ENCODE results near the gene GMCL2.
A peak's percentile ranks its signal among the peaks of the same experiment; 100 is the strongest.

Gene GMCL2

DNA sequence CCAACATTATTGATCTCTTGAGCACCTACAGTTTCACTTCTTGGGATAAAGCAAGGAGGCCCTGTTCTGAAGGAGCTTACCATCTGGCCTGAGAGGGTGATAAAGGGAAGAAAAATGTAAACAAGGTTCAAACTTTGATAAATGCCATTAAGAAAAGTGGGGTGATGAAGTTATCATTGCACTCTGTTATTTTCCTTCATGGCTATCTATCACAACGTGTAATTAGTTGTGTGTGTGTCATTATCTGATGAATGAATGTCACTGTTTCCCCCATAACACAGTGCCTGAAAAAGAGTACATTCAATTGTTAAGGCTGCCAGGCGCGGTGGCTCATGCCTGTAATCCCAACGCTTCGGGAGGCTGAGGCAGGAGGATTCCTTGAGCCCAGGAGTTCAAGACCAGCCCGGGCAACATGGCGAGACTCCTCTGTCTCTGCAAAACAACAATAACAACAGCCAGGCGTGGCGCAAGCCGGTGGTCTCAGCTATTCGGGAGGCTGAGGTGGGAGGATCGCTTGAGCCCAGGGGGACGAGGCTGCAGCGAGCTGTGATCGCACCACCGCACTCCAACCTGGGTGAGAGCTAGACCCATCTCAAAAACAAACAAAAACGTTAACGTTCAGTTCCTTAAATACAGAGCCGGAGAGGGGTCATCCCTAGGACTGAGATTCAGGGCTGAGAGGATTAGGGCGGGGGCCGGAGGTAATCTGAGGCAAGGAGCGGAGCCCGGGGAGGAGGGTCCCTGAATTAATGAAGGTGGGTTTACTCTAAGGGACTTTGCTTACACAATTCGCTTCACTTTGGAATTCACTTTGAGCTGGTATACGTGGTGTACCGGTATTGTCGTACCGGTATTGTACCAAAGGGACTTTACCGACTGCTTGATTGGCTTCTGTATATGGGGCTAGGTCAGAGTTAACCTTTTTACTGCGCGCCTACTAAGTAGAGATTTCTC, 34.4 kb downstream of the GMCL2 start:
- H3K9me3 ChIP-seq (ENCODE audit: severe bottlenecking), result no peaks in the 10 kb centered on the region
- H3K4me3 ChIP-seq (ENCODE audit: low read depth, low read length), result peak overlapping the region; percentile 72
- no peak for TF ChIP-seq CTCF (IDR thresholded peaks at IDR 0.05; ENCODE audit: low read depth, low read length)
- DNase-seq, result peak; percentile 24
- peaks cover 14% of the 10 kb centered on the region for H3K36me3 ChIP-seq
- H3K27ac ChIP-seq, result peak overlapping the region; percentile 53
- no peaks in the 10 kb centered on the region for H3K27me3 ChIP-seq (ENCODE audit: insufficient read depth, low read depth, severe bottlenecking)

DNA sequence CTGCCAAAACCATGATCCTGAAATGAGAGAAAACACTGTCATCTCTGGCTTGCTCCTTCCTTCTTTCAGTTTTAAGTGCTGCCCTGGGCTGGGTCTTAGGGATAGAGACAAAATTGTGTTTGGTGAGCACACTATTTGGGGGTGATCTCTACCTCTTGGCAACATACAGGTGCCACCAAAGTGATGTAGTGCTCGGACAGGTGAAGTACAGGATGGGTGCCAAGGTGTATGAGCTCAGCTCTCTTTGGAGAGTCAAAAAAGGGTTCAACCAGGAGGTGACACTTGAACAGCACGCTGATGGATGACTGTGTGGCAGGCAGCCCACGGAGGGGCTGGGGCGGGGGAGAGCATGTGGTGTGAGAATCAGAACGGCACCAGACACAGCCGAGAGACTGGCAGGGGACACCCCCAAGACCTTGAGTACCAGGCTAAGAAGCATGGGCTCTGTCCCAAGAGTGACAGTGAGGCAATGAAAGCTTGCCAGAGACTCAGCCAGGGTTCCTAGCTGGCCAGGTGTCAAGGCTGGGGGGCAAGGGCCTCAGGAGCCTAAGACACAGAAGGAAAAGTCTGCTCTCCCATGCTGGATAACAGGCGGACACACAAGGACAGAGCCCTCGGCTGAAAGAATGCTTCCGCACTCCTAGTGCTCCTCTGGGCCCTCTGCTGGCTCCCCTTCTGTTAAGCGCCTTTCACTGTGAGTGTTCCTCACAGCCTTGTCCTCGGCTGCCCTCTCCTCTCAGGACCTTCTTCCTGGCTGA, 36.0 kb downstream of the GMCL2 start:
- Histone ChIP-seq H3K4me3 (ENCODE audit: low read depth, low read length) (no peak overlapping the region), H3K27ac (no peak overlapping the region; the same call in 1 of the 2 replicates), H3K36me3 (peaks cover 29% of the 10 kb centered on the region), H3K9me3 (ENCODE audit: severe bottlenecking) (no peaks in the 10 kb centered on the region), H3K27me3 (ENCODE audit: insufficient read depth, low read depth, severe bottlenecking) (no peaks in the 10 kb centered on the region)
- peak; percentile 31 for DNase-seq
- TF ChIP-seq CTCF (IDR thresholded peaks at IDR 0.05; ENCODE audit: low read depth, low read length), result peak; percentile 47

DNA sequence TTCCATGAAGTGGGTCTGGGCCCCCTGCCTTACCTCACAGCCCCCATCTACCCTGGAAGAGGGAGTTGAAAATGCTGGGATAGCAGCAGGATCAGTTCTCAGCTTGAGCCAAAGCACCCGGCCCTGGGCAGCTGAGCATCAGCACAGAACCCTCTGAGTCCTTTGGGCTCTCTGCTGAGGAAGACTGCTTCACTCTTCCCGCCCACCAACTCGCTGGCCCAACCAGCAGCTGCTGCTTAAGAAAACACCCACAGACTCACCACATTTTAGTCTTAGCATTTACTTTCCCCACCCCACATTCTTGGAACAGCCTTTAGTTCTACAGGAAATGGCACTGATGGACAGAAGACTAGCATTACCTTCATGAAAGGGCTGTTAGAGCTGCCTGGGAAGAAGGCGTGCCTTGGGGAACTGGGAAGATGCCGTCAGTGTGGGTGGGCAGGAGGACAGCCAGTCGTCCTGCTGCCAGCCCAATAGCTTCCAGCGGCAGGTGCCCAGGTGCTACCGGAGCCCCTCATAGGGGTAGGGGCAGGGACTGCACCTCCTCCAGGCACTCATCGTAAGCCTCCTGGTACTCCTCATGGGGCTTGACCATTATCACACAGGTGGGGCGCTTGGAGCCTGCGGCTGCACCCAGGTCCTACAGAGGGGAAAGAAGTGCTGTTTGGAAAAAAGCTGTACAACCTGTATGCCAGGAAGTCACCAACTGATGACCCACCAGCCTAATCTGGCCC, 37.8 kb downstream of the GMCL2 start:
- no peak for TF ChIP-seq CTCF (IDR thresholded peaks at IDR 0.05; ENCODE audit: low read depth, low read length)
- Histone ChIP-seq H3K27ac (no peak overlapping the region), H3K4me3 (ENCODE audit: low read depth, low read length) (no peak overlapping the region), H3K9me3 (ENCODE audit: severe bottlenecking) (no peaks in the 10 kb centered on the region), H3K27me3 (ENCODE audit: insufficient read depth, low read depth, severe bottlenecking) (no peaks in the 10 kb centered on the region), H3K36me3 (peaks cover 30% of the 10 kb centered on the region)
- no peak for DNase-seq

- no peak overlapping the region for H3K27ac ChIP-seq
- no peak for TF ChIP-seq CTCF (IDR thresholded peaks at IDR 0.05; ENCODE audit: low read depth, low read length)
- H3K4me3 ChIP-seq (ENCODE audit: low read depth, low read length), result no peak overlapping the region
- H3K9me3 ChIP-seq (ENCODE audit: severe bottlenecking), result no peaks in the 10 kb centered on the region
- no peaks in the 10 kb centered on the region for H3K27me3 ChIP-seq (ENCODE audit: insufficient read depth, low read depth, severe bottlenecking)
- H3K36me3 ChIP-seq, result peaks cover 30% of the 10 kb centered on the region
- no peak for DNase-seq
Observed at GRCh38 chr5:178147406-178147805, 39.8 kb downstream of the GMCL2 start.

- TF ChIP-seq CTCF (IDR thresholded peaks at IDR 0.05; ENCODE audit: low read depth, low read length), result peak; percentile 82
- H3K36me3 ChIP-seq, result peaks cover 30% of the 10 kb centered on the region
- H3K27me3 ChIP-seq (ENCODE audit: insufficient read depth, low read depth, severe bottlenecking), result no peaks in the 10 kb centered on the region
- no peak overlapping the region for H3K27ac ChIP-seq
- H3K9me3 ChIP-seq (ENCODE audit: severe bottlenecking), result no peaks in the 10 kb centered on the region
- DNase-seq, result peak; percentile 67
- H3K4me3 ChIP-seq (ENCODE audit: low read depth, low read length), result no peak overlapping the region
Observed at GRCh38 chr5:178145965-178146820, 41.0 kb downstream of the GMCL2 start.

Measured in WERI-Rb-1 (cell line).